Tibial nerve (tissue), 4 donors: ENCODE results near the gene SYCP1.

ENCODE experiments used
- EP300 ChIP-seq, 2 donors: sonication (generic); formaldehyde crosslinking; IDR thresholded peaks; one replicate each; pipeline ENCODE4 v1.6.1; 2017; ENCODE audit warnings: antibody characterized with exemption in 2 of 2, mild to moderate bottlenecking in 1 of 2
- POLR2A ChIP-seq, 2 donors: fragments of 450-650 bp; IDR thresholded peaks; one replicate each; pipeline ENCODE4 v1.6.1; 2017; ENCODE audit warnings: antibody characterized with exemption in 2 of 2, mild to moderate bottlenecking in 2 of 2, moderate library complexity in 2 of 2
- TF ChIP-seq, protein P1 (sequence below), 5 experiments: fragments of 200-600 bp in 3 of 5; fragments of 450-650 bp in 2 of 5; sonication (generic) in 3 of 5; IDR thresholded peaks; one replicate each; pipeline ENCODE4 v1.5.1; 2016 to 2019; ENCODE audit warnings: antibody characterized with exemption in 5 of 5, mild to moderate bottlenecking in 3 of 5, moderate library complexity in 2 of 5

DNA sequence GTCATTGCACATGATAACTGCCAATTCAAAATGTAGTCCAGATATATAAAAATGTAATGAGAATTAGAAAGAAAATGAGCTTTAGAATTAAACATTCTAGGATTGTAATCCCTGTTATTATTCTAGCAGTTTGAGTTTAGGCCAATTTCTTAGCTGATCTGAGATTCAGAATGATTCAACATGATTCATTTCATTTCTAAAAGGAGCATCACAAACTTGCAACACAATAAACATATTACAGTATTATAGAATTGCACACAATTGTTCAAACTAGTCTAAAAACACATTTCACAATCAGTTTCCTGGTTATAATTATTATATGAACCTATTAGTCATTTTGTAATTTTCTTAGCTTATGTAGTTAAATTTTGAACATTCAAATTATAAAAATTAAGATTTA, 131.6 kb downstream of the SYCP1 start:
- TF ChIP-seq, protein P1, sequence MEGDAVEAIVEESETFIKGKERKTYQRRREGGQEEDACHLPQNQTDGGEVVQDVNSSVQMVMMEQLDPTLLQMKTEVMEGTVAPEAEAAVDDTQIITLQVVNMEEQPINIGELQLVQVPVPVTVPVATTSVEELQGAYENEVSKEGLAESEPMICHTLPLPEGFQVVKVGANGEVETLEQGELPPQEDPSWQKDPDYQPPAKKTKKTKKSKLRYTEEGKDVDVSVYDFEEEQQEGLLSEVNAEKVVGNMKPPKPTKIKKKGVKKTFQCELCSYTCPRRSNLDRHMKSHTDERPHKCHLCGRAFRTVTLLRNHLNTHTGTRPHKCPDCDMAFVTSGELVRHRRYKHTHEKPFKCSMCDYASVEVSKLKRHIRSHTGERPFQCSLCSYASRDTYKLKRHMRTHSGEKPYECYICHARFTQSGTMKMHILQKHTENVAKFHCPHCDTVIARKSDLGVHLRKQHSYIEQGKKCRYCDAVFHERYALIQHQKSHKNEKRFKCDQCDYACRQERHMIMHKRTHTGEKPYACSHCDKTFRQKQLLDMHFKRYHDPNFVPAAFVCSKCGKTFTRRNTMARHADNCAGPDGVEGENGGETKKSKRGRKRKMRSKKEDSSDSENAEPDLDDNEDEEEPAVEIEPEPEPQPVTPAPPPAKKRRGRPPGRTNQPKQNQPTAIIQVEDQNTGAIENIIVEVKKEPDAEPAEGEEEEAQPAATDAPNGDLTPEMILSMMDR (IDR thresholded peaks at IDR 0.05): no peak
- TF ChIP-seq EP300 (IDR thresholded peaks at IDR 0.05): no peak
- no peak for TF ChIP-seq POLR2A (IDR thresholded peaks at IDR 0.05)
